Skeletal muscle tissue (tissue), 4 donors: ENCODE results near the gene UBE2N. TPM values are rescaled to one million over a fixed set of nuclear protein-coding genes. Genes with fewer than 3 reads are reported as not detected.
"Not testable (repeated sequence)": the region's sequence is repeated elsewhere in the genome, so short reads cannot be mapped to it uniquely, and the experiment has no call there.

Experiments used
- H3K27ac ChIP-seq: one replicate; pipeline ENCODE4 v1.7.0; 2013; ENCODE audit warnings: mild to moderate bottlenecking, low read depth, low read length, inconsistent platforms
- H3K27me3 ChIP-seq, 3 donors: one replicate each; pipeline ENCODE4 v1.7.0; 2013; ENCODE audit warnings: low read length in 3 of 3; ENCODE audit not compliant: control insufficient read depth in 3 of 3, insufficient read depth in 3 of 3
- H3K36me3 ChIP-seq, 3 donors: one replicate each; pipeline ENCODE4 v1.7.0; 2013; ENCODE audit warnings: low read length in 3 of 3; ENCODE audit not compliant: control insufficient read depth in 3 of 3, insufficient read depth in 3 of 3
- H3K4me1 ChIP-seq, 3 donors: one replicate each; pipeline ENCODE4 v1.7.0; 2013; ENCODE audit warnings: low read length in 3 of 3, mild to moderate bottlenecking in 3 of 3; ENCODE audit not compliant: control insufficient read depth in 3 of 3, insufficient read depth in 3 of 3
- H3K4me3 ChIP-seq, 3 donors: one replicate each; pipeline ENCODE4 v1.7.0; 2013; ENCODE audit warnings: low read length in 3 of 3
- H3K9ac ChIP-seq, 3 donors: one replicate each; pipeline ENCODE4 v1.7.0; 2013; ENCODE audit warnings: low read length in 3 of 3, mild to moderate bottlenecking in 3 of 3, moderate library complexity in 2 of 3, low read depth in 1 of 3
- H3K9me3 ChIP-seq, 3 donors: one replicate each; pipeline ENCODE4 v1.7.0; 2013; ENCODE audit warnings: low read length in 3 of 3; ENCODE audit not compliant: control insufficient read depth in 3 of 3
- total RNA-seq: library from RNA; depleted of rRNA; stranded (reverse); fragments of >200 nt; gene quantifications from one replicate; pipeline ENCODE4 v1.2.3, GENCODE V29; 2014
- donor health status: Osteomylitis.

The UBE2N gene
- total RNA-seq, 1 donor from 2014 or later: 51.7 TPM

- H3K4me1 ChIP-seq: peaks cover 13 to 35% (median 27%) of the 10 kb centered on the region in 3 donors
- H3K9me3 ChIP-seq: no peaks in the 10 kb centered on the region
- H3K4me3 ChIP-seq: peak overlapping the region; percentile 78 to 97 (median 95)
- peaks cover 0 to 9% (median 2%) of the 10 kb centered on the region in 3 donors for H3K36me3 ChIP-seq
- no peaks in the 10 kb centered on the region for H3K27me3 ChIP-seq
- H3K27ac ChIP-seq: peak overlapping the region; percentile 90
- H3K9ac ChIP-seq: peak overlapping the region; percentile 55 to 97 (median 88)
Observed at GRCh38 chr12:93381161-93381975, 60.4 kb downstream of the UBE2N start.

- Histone ChIP-seq H3K9ac (peak overlapping the region; percentile 88 to 97 (median 95)), H3K4me3 (peak overlapping the region; percentile 78 to 97 (median 95)), H3K27me3 (no peaks in the 10 kb centered on the region), H3K9me3 (no peaks in the 10 kb centered on the region), H3K4me1 (peaks cover 20 to 42% (median 34%) of the 10 kb centered on the region in 3 donors), H3K27ac (peak overlapping the region; percentile 90), H3K36me3 (peaks cover 0 to 9% (median 2%) of the 10 kb centered on the region in 3 donors)
Observed at GRCh38 chr12:93380480-93381121, 61.1 kb downstream of the UBE2N start.

- peaks cover 22 to 37% (median 35%) of the 10 kb centered on the region in 3 donors for H3K4me1 ChIP-seq
- H3K4me3 ChIP-seq: peak overlapping the region; percentile 78 to 97 (median 95)
- peak overlapping the region; percentile 90 for H3K27ac ChIP-seq
- no peaks in the 10 kb centered on the region for H3K9me3 ChIP-seq
- no peaks in the 10 kb centered on the region for H3K27me3 ChIP-seq
- peak overlapping the region; percentile 88 to 97 (median 95) for H3K9ac ChIP-seq
- H3K36me3 ChIP-seq: peaks cover 0 to 9% (median 2%) of the 10 kb centered on the region in 3 donors
Observed at GRCh38 chr12:93379981-93380361, 61.8 kb downstream of the UBE2N start.

GRCh38 chr12:93379326-93379980 lies 62.3 kb downstream of the UBE2N start:
- peak overlapping the region; percentile 78 to 97 (median 95) for H3K4me3 ChIP-seq
- H3K27me3 ChIP-seq: no peaks in the 10 kb centered on the region
- H3K9me3 ChIP-seq: no peaks in the 10 kb centered on the region
- peaks cover 22 to 39% (median 33%) of the 10 kb centered on the region in 3 donors for H3K4me1 ChIP-seq
- H3K27ac ChIP-seq: peak overlapping the region; percentile 90
- H3K36me3 ChIP-seq: peaks cover 0 to 9% (median 2%) of the 10 kb centered on the region in 3 donors
- peak overlapping the region; percentile 88 to 97 (median 95) for H3K9ac ChIP-seq

- peaks cover 0 to 9% (median 2%) of the 10 kb centered on the region in 3 donors for H3K36me3 ChIP-seq
- H3K27ac ChIP-seq: peak overlapping the region; percentile 90
- peak overlapping the region; percentile 78 to 97 (median 95) for H3K4me3 ChIP-seq
- no peaks in the 10 kb centered on the region for H3K27me3 ChIP-seq
- peak overlapping the region; percentile 88 to 97 (median 95) for H3K9ac ChIP-seq
- H3K9me3 ChIP-seq: no peaks in the 10 kb centered on the region
- peaks cover 24 to 44% (median 37%) of the 10 kb centered on the region in 3 donors for H3K4me1 ChIP-seq
Observed at GRCh38 chr12:93378998-93379325, 62.8 kb downstream of the UBE2N start.

GRCh38 chr12:93378196-93378997 lies 63.4 kb downstream of the UBE2N start:
- H3K9ac ChIP-seq: peak overlapping the region; percentile 88 to 97 (median 95)
- H3K27ac ChIP-seq: peak overlapping the region; percentile 90
- not testable (repeated sequence) for H3K9me3 ChIP-seq, H3K36me3 ChIP-seq, H3K27me3 ChIP-seq
- peak overlapping the region; percentile 78 to 97 (median 95) for H3K4me3 ChIP-seq
- H3K4me1 ChIP-seq: peaks cover 25 to 46% (median 34%) of the 10 kb centered on the region in 3 donors

- peak within 1 kb of the TSS; percentile 87 to 98 (median 97) for H3K4me3 ChIP-seq
- peaks cover 0 to 9% (median 2%) of the 10 kb centered on the region in 3 donors for H3K36me3 ChIP-seq
- no peaks in the 10 kb centered on the region for H3K27me3 ChIP-seq
- H3K9me3 ChIP-seq: no peaks in the 10 kb centered on the region
- H3K27ac ChIP-seq: peak within 1 kb of the TSS; percentile 90
- H3K4me1 ChIP-seq: peaks cover 25 to 46% (median 32%) of the 10 kb centered on the region in 3 donors
- H3K9ac ChIP-seq: peak within 1 kb of the TSS; percentile 95 to 99 (median 97)
Observed at GRCh38 chr12:93377252-93378195, 64.2 kb downstream of the UBE2N start, which contains the start of gene NUDT4. Gene NUDT4, plus strand, starts transcription at chr12:93377925. Its CDS starts 398 bp downstream, at chr12:93378323.

GRCh38 chr12:93376436-93377251 lies 65.1 kb downstream of the UBE2N start:
- H3K9me3 ChIP-seq: no peaks in the 10 kb centered on the region
- peak overlapping the region; percentile 87 to 98 (median 94) for H3K4me3 ChIP-seq
- H3K27me3 ChIP-seq: no peaks in the 10 kb centered on the region
- H3K27ac ChIP-seq: peak overlapping the region; percentile 90
- peaks cover 23 to 43% (median 29%) of the 10 kb centered on the region in 3 donors for H3K4me1 ChIP-seq
- H3K9ac ChIP-seq: peak overlapping the region; percentile 80 to 99 (median 92)
- peaks cover 0 to 9% (median 2%) of the 10 kb centered on the region in 3 donors for H3K36me3 ChIP-seq
